Measurements from ENCODE around the gene RTRAF. TPM values are rescaled to one million over a fixed set of nuclear protein-coding genes. Genes with fewer than 3 reads are reported as not detected.

RTRAF gene
- total and polyA plus RNA-seq, 4 donors = 21.6 to 119 (median 66.6) TPM

DNA sequence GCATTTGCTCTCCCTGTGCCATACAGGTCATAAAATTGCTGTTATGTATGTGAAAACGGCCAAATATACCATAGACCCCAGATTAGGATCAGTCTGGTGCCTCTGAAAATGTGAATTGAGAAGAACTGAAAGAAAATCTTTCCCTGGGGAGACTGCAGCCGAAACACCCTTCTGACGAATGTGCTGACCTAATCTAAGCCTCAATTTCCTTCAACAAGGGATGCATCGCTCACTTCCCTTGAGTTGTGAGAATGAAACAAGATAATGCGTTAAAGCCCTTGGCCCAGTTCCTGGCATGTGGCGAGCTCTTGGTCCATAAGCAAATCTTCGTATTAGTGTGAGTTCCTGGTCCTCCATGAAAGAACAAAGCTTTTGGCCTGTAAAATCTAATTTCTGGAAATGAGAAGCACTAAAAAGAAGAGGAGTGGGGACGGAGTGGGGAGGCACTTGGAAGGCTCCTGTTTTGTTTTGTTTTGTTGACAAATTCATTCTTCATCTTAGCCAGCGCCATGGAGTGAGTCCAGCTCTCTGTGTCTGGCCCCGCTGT is 49.5 kb upstream of the RTRAF start:
- DNase-seq (ENCODE audit: low spot score) = no peak
- Histone ChIP-seq H3K36me3 (ENCODE audit: control insufficient read depth in 4 of 4, insufficient read depth in 3 of 4, low read depth in 1 of 4, low read length in 3 of 4) (no peaks in the 10 kb centered on the region), H3K27ac (ENCODE audit: low read depth in 1 of 2, low read length in 2 of 2) (no peak overlapping the region), H3K4me3 (ENCODE audit: low read depth in 1 of 3, low read length in 3 of 3) (no peak overlapping the region), H3K9me3 (ENCODE audit: control insufficient read depth in 4 of 4, low read length in 3 of 4) (no peaks in the 10 kb centered on the region), H3K27me3 (ENCODE audit: control insufficient read depth in 4 of 4, insufficient read depth in 4 of 4, low read length in 3 of 4) (no peaks in the 10 kb centered on the region), H3K9ac (ENCODE audit: low read depth in 1 of 2, low read length in 2 of 2) (no peak overlapping the region), H3K4me1 (ENCODE audit: control insufficient read depth in 4 of 4, insufficient read depth in 4 of 4, low read length in 3 of 4) (no peaks in the 10 kb centered on the region)
- TF ChIP-seq TAF1 (conservative IDR thresholded peaks at IDR 0.05) = no peak
- TF ChIP-seq, protein P1, sequence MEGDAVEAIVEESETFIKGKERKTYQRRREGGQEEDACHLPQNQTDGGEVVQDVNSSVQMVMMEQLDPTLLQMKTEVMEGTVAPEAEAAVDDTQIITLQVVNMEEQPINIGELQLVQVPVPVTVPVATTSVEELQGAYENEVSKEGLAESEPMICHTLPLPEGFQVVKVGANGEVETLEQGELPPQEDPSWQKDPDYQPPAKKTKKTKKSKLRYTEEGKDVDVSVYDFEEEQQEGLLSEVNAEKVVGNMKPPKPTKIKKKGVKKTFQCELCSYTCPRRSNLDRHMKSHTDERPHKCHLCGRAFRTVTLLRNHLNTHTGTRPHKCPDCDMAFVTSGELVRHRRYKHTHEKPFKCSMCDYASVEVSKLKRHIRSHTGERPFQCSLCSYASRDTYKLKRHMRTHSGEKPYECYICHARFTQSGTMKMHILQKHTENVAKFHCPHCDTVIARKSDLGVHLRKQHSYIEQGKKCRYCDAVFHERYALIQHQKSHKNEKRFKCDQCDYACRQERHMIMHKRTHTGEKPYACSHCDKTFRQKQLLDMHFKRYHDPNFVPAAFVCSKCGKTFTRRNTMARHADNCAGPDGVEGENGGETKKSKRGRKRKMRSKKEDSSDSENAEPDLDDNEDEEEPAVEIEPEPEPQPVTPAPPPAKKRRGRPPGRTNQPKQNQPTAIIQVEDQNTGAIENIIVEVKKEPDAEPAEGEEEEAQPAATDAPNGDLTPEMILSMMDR (IDR thresholded peaks at IDR 0.05; ENCODE audit: low read depth, low read length, missing input control) = no peak
- no peak for TF ChIP-seq REST (IDR thresholded peaks at IDR 0.05)
- no peak for TF ChIP-seq YY1 (IDR thresholded peaks at IDR 0.05)
- no peak for TF ChIP-seq ZBTB33 (IDR thresholded peaks at IDR 0.05)
- no peak for TF ChIP-seq FOXA2 (IDR thresholded peaks at IDR 0.05)
- TF ChIP-seq, protein P2, sequence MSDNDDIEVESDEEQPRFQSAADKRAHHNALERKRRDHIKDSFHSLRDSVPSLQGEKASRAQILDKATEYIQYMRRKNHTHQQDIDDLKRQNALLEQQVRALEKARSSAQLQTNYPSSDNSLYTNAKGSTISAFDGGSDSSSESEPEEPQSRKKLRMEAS (IDR thresholded peaks at IDR 0.05) = no peak
- TF ChIP-seq GABPA (IDR thresholded peaks at IDR 0.05 in 1 of 2, conservative IDR thresholded peaks at IDR 0.05 in 1 of 2) = no peak
- no peak for TF ChIP-seq RAD21 (IDR thresholded peaks at IDR 0.05)
- TF ChIP-seq EGR1 (IDR thresholded peaks at IDR 0.05; ENCODE audit: low read depth in 2 of 2) = no peak
- TF ChIP-seq JUND (IDR thresholded peaks at IDR 0.05) = no peak
- no peak for TF ChIP-seq HNF4G (IDR thresholded peaks at IDR 0.05)
- WGBS = 77% methylated on average over 10 of the region's 10 CpGs

DNA sequence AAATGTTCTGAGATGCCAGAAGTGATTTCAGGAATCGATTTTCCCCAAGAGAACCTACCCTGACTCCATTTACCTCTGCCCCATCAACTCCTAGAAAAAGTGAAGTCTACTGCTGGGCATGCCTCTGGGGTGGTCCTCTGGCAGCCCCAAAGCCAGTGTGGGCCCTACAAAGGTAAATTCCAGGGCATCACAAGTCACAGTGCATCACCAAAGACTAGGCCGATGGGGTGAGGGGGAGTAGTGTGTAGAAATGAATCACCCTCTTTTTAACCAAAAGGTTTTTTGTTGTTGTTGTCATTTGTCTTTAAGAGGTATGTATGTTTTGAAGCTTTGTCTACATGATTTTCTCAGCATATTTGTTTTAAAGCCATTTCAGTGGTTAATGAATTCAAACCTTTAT is 46.4 kb upstream of the RTRAF start:
- Histone ChIP-seq H3K9me3 (ENCODE audit: control insufficient read depth in 4 of 4, low read length in 3 of 4) (peaks cover 0 to 8% (median under 1%) of the 10 kb centered on the region in 4 donors), H3K4me1 (ENCODE audit: control insufficient read depth in 4 of 4, insufficient read depth in 4 of 4, low read length in 3 of 4) (no peaks in the 10 kb centered on the region), H3K4me3 (ENCODE audit: low read depth in 1 of 3, low read length in 3 of 3) (no peak overlapping the region), H3K27me3 (ENCODE audit: control insufficient read depth in 4 of 4, insufficient read depth in 4 of 4, low read length in 3 of 4) (no peaks in the 10 kb centered on the region), H3K9ac (ENCODE audit: low read depth in 1 of 2, low read length in 2 of 2) (no peak overlapping the region), H3K27ac (ENCODE audit: low read depth in 1 of 2, low read length in 2 of 2) (no peak overlapping the region), H3K36me3 (ENCODE audit: control insufficient read depth in 4 of 4, insufficient read depth in 3 of 4, low read depth in 1 of 4, low read length in 3 of 4) (no peaks in the 10 kb centered on the region)
- WGBS = 80% methylated on average over 2 of the region's 2 CpGs
- DNase-seq (ENCODE audit: low spot score) = no peak
- no peak for TF ChIP-seq REST (IDR thresholded peaks at IDR 0.05)
- TF ChIP-seq, protein P1 (IDR thresholded peaks at IDR 0.05; ENCODE audit: low read depth, low read length, missing input control) = no peak
- no peak for TF ChIP-seq FOXA1 (IDR thresholded peaks at IDR 0.05)
- TF ChIP-seq GABPA (IDR thresholded peaks at IDR 0.05 in 1 of 2, conservative IDR thresholded peaks at IDR 0.05 in 1 of 2) = no peak
